SK-MEL-5 (cell line): ENCODE results near the gene EEF1G. TPM values are rescaled to one million over a fixed set of nuclear protein-coding genes. Genes with fewer than 3 reads are reported as not detected.
"Not testable (repeated sequence)": the region's sequence is repeated elsewhere in the genome, so short reads cannot be mapped to it uniquely, and the experiment has no call there.

Experiments
- DNase-seq: peaks from one replicate; pipeline ENCODE4 v3.0.0-alpha.2; 2016; ENCODE audit warnings: low read depth, low spot score
- in situ Hi-C: cut with HindIII; loops from 2 replicates; pipeline ENCODE4 v1.10.0; 2016; ENCODE audit warnings: low sequenced_read_pairs, high pct_unique_total_duplicates, low pct_unique_long_range_greater_than_20kb
- total RNA-seq: library from RNA; depleted of rRNA; stranded (reverse); fragments of >200 nt; shearing (Covaris generic); gene quantifications from 2 replicates; pipeline ENCODE4 v1.2.3, GENCODE V29; 2014

Gene EEF1G
- total RNA-seq, 1 experiment from 2014 or later = 1,643 TPM

DNA sequence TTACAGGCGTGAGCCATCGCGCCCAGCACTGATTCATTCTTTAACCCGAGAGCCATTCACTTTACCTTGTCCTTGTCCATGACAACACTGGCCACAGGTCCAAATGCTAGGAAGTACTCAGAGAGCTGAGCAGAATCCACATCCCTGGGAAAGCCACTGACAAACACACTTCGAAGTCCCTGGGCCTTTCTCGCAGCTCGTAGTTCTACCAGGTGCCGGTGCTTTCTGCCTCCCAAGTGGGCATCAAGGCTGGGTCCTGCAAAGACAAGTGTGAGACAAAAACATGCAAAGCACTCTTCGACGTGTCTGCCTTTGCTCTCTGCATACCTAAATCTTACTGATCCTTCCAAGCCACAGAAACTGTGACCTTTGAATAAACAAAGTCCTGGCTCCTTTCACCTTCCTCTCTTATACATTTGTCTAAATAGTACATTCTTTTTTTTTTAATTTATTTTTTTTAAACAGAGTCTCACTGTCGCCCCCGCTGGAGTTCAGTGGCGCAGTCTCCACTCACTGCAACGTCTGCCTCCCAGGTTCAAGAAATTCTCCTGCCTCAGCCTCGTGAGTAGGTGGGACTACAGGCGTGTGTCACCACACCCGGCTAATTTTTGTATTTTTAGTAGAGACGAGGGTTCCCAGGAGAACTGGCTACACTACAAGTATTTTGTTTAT lies 15.4 kb upstream of the EEF1G start:
- no peak for DNase-seq
- in situ Hi-C loops = no loop called here

DNA sequence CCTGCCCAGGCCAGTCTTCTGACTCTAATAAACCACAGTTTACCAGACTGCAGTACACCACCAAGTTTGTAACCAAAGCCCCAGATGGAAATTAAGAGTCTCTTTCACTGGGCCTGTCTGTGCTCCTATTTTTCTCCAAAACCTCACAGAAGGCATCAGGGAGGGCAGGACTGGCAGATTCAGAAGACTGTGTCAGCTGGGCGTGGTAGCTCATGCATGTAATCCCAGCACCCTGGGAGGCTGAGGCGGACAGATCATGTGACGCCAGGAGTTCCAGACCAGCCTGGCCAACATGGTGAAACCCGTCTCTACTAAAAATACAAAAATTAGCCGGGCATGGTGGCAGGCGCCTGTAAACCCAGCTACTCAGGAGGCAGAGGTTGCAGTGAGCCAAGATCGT lies 11.7 kb upstream of the EEF1G start:
- in situ Hi-C loops, DNase-seq: not testable (repeated sequence)

- DNase-seq, in situ Hi-C loops: not testable (repeated sequence)
Measured at GRCh38 chr11:62581735-62582134, 8.0 kb upstream of the EEF1G start.

DNA sequence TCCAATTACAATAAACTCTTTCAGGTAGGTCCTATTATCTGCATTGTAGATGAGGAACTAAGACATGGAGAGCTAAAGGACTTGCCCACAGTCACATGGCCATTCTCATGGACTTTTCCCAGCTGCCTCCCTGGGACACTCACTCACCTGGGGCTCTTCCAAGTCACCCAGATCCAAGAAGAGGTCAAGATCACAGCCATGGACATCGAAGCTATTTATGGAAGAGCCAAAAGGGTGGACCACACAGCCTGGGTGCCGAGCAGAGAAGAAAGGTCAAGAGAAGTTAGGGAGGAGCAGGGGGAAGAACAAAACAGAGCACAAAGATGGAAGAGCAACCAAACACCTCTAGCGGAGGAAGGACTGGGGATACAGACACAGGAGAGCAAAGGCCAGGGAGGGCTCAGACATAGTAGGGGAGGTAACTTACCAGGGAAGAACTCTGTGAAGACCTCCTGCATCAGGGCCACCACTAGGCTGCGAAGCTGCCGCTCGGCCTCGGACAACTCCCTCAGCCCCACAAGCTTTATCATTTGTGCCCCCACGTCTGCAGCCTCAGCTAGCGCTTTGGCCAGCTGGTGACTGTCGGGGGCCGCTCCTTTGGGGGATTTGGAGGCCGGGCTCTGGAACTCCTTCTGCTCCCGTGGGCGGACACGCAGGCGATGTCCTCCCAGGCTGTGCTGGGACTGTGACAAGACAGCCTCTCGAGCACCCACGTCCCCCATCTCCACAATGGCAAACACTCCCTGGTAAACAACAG lies 7.4 kb upstream of the EEF1G start:
- in situ Hi-C loops = no loop called here

DNA sequence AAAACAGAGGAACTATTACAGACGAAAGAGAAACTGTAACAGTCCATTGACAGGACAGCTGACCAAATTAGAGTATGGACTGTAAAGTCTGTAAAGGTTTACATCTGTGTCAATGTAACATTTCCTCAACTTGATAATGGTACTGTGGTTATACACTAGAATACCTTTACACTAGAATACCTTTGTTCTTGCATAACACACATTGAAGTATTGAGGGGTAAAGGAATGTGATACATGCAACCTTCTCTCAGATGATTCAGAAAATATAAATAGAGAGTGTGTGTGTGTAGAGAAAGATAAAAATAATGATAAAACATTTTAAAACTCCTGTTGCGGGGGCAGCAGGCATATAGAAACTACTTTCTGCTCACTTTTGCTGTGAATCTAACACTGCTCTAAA lies 5.6 kb upstream of the EEF1G start:
- in situ Hi-C loops = no loop called here
- DNase-seq = no peak

More for the DNA sequence above, 7.4 kb upstream of the EEF1G start:
- no peak for DNase-seq

GRCh38 chr11:62578541-62578940 lies 4.8 kb upstream of the EEF1G start:
- in situ Hi-C loops = no loop called here
- no peak for DNase-seq

DNA sequence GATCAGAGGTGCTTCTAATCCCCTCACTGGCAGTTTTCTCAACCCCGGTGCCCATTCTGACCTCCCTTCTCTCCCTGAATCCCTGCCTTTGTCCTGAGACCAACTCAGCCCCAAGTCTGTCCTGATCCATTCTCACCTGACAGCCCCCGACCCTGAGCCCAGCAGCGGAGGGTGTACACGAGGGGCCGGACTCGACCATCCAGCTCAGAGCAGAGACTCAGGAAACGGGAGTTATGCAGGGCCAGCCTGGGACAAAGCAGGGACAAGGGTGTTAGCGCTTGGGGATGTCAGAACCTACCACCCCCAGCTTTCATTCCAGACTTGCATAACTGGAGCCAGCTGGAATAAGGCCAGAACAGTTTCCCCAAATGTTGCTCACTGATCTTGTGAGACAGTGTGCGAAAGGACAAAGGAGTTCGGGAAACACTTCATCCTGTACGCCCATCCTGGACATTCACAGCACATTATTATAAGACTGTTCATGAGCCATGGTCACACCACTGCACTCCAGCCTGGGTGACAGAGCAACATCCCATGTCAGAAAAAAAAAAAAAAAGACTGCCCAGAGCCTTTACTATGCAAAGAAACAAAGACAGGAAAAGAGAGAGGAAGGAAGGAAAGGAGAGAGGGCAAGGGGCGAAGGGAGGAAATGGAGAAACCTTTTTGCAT lies 3.5 kb upstream of the EEF1G start:
- DNase-seq = no peak
- in situ Hi-C loops = no loop called here

DNA sequence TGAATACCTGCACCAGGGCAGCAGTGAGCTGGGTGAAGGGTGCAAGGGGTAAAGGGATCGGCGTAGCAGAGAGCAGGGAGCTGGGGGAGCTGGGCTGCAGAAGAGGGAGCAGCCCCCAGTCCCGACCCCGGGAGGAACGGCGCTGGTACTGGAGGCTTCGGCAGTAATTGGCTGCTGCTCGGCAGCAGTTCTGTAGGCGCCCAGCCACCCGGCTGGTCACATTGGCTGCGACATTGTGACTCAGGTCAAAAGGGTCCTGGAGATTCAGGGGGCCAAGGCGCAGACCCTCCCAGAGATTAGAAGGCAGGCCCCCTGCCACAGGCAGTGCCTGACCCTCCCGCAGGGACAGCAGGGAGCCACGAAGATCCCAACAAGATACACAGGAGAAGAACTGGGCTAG lies 2.1 kb upstream of the EEF1G start:
- no peak for DNase-seq
- in situ Hi-C loops = no loop called here

DNA sequence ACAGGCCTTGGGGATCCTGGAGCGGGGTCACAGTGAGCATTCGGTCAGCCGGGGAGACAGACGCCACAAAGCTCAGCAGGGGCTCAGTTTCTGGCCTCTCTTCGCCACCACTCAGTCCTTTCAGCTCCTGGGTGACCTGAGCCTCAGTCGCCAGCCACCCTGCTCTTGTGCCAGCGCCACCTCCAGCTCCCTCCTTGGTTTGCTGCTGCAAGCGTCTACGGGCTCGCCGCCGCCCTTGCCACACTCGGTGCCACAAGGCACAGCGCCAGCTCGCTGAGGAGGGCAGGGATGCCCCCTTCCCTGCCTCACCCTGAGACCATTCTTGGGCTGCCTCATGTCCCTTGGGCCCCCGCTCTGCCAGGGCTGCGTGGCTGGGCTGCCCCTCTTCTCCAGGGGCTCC lies 1.5 kb upstream of the EEF1G start:
- no peak for DNase-seq
- in situ Hi-C loops = no loop called here

DNA sequence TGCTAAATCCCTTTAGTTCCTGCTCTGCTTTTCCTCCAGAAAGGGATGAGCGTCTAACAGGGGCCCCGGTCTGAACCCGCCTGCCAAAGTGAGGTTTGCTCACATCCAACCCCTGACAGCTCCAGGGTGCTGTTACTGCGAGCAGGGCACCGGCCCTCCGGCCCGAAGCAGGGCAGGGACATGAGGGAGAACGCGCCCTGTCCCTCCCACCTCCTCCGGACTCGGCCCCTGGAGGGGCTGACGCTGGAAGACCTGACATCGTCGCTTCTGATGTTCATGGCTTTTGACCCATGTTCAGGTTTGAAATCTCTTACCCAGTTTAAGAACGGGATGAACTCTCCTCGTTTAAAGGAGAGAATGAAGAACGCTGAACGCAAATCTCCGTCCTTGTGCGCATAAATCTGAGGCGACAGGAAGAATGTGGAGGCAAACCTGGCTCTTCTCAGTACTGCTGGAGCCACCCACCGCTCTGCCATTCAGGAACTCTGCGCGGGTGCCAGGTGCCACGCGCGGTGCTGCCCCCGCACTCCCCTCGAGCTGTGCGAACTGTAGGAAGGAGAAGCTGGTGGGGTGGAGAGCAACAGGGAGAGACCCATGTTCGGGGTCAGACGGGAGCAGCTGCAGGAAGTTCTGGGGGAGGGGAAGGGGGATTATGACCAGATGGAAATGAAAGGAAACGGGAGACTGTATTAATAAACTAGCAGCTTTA lies 826 bp upstream of the EEF1G start:
- no peak for DNase-seq
- in situ Hi-C loops = no loop called here

- in situ Hi-C loops = no loop called here
Measured at GRCh38 chr11:62573006-62573591, 592 bp downstream of the EEF1G start.

DNA sequence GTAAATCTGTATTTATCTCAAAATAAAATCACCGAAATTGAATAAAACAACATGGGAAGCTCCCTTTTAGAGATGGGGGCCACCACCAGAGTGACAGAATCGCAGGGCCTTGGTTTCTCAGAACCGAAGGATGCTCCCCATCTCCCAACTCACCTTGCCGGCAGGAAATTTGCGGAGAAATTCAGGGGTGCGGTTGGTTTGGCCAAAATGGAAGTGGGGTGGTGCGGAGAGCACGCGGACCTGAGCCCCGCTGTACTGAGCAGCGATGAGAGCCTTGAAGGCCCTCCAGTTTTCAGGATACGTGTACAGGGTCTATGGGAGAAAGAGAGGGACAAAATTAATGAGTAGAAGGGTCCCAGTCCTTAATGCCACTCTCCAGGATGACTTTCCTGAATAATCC lies 1.3 kb downstream of the EEF1G start:
- in situ Hi-C loops = no loop called here

More at GRCh38 chr11:62573006-62573591, 592 bp downstream of the EEF1G start:
- no peak for DNase-seq

DNA sequence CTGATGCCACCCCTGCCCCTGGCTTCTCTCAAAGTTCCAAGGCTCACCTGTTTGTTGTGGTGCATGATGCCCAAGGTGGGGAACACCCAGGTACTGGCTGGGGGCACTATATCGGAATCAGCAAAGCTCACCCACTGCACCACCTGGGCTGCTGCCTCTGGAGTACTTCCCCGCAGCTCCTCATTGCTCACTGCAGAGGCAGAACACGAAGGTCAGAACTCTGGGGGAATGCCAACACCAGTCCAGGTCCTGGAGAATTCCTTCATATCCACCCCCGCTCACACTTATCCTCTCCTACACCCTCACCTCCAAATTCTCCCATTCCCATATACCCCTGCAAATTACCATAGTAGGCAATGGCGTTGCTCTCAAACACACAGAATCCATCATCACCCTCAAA lies 2.2 kb downstream of the EEF1G start:
- DNase-seq, in situ Hi-C loops: not testable (repeated sequence)

More for the DNA sequence above, 1.3 kb downstream of the EEF1G start:
- DNase-seq = no peak

DNA sequence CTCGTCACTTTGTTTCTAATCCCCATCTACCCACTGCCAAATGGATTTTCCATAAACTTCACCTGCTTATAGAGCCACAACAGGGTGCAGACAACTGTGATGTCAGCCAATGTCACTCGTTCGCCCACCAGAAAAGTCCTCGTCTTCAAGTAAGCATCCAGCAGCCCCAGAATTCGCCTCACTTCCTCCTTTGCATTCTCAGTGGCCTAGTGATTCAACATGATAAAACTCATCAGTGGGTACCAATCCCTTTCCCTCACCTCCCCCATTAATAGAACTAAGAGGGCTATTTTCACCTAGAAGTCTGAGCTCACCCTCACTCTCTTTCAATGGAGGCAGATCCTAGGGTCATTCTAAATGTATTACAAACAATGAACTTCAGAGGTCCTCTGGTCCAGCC lies 2.8 kb downstream of the EEF1G start:
- in situ Hi-C loops, DNase-seq: not testable (repeated sequence)

GRCh38 chr11:62569611-62570010 lies 4.1 kb downstream of the EEF1G start:
- DNase-seq = no peak

DNA sequence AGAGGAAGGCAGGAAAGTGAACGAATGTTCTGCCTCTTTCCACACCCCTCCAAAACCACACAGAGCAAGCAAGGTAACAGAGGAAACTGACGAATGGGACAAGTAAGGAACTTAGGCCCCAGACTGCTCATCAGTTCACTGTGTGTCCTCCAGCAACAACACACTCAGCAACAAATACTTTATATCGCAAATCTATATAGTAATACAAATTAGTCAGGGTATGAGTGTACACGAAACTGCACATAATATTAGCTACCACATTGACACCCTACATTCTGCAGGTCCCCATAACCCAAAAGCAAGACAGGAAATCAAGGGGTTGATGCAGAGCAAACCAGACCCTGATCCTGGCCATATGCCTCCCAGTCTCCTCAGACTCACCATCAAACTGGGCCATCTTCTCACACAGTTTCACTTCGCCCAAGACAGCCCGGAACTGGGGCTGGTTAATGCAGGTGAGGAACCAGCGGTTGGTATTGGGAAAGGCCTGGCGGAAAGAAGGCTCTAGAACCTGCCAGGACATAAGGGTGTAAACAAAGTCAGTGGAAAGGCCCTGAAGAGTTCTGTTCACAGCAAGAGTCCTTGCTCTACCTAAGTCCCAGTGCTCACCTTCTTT lies 6.6 kb downstream of the EEF1G start:
- in situ Hi-C loops = no loop called here
- DNase-seq = no peak

More at GRCh38 chr11:62569611-62570010, 4.1 kb downstream of the EEF1G start:
- in situ Hi-C loops = no loop called here

- no peak for DNase-seq
- in situ Hi-C loops = no loop called here
Measured at GRCh38 chr11:62566247-62566646, 7.4 kb downstream of the EEF1G start.
